Activated T-cell treated with anti-CD3 and anti-CD28 coated beads, Interleukin-2, amount 50 U/mL, for 72 hours (primary cell): ENCODE data around the gene ANP32A. TPM values are rescaled to one million over a fixed set of nuclear protein-coding genes. Genes with fewer than 3 reads are reported as not detected.
A peak's percentile ranks its signal among the peaks of the same experiment; 100 is the strongest.

Experiments used
- ATAC-seq, 2 donors: fragments of 150-1000 bp; cut with Tn5 transposase; replicated peaks in 1 of 2; 2 replicates each; pipeline ENCODE4 v1.10.0; 2021; ENCODE audit warnings: moderate library complexity in 2 of 2, mild to moderate bottlenecking in 1 of 2
- DNase-seq, 2 donors: peaks; one replicate each; pipeline ENCODE4 v3.0.0; 2021 to 2022; ENCODE audit warnings: mixed read lengths in 1 of 2
- H3K27ac Mint-ChIP-seq: one replicate; pipeline ENCODE4 v1.8.0; 2022; ENCODE audit warnings: mild to moderate bottlenecking, moderate library complexity, mixed read lengths
- H3K27me3 Mint-ChIP-seq: one replicate; pipeline ENCODE4 v1.8.0; 2022; ENCODE audit warnings: low read depth, mixed read lengths
- H3K36me3 Mint-ChIP-seq, 2 donors: one replicate each; pipeline ENCODE4 v1.8.0; 2022; ENCODE audit warnings: mixed read lengths in 2 of 2, mild to moderate bottlenecking in 1 of 2; ENCODE audit not compliant: insufficient read depth in 2 of 2
- H3K4me1 Mint-ChIP-seq: one replicate; pipeline ENCODE4 v1.8.0; 2022; ENCODE audit warnings: low read depth, mixed read lengths
- H3K4me3 Mint-ChIP-seq, 2 donors: one replicate each; pipeline ENCODE4 v1.8.0; 2022; ENCODE audit warnings: mild to moderate bottlenecking in 2 of 2, mixed read lengths in 2 of 2, moderate library complexity in 2 of 2
- H3K9me3 Mint-ChIP-seq, 2 donors: one replicate each; pipeline ENCODE4 v1.8.0; 2022; ENCODE audit warnings: mixed read lengths in 2 of 2
- total RNA-seq, 2 donors: library from RNA; stranded (reverse); gene quantifications; one replicate each; pipeline ENCODE4 v1.2.3, GENCODE V29; 2022

Gene ANP32A
- total RNA-seq, 2 donors from 2014 or later: 200 to 204 TPM

DNA sequence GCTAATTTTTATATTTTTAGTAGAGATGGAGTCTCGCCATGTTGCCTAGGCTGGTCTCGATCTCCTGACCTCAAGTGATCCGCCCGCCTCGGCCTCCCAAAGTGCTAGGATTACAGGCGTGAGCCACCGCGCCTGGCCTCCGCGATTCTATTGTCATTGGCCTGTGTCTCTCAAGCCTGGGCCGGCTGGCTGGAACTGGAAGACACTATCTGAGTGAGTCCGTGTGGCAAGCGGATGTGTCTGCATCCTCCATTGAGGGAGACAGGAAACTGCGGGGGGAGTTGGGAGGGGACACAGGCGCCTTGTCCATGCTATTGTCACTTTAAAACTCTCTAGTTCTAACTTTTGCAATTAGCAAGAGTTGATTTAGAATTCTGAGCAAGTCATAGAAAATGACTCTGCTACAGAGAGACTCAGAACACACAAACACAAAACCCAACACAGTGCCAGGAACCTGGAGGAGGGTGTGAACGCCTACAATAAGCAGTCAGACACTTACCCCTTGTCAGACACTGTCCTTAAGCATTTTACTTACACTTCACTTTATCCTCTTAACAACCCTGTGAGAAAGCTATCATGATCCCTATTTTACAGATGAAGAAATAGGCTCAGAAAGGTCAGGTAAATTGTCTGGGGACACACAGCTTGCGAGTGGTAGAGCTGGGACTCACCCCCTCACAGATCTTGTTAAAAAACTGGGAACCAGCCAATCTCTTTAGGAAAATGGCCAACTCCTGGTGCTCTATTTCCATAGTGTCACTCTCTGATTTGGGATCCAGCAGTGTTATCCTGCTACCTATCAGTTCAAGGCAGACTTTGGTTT lies 38.7 kb downstream of the ANP32A start:
- peaks cover 32% of the 10 kb centered on the region for H3K4me1 Mint-ChIP-seq

DNA sequence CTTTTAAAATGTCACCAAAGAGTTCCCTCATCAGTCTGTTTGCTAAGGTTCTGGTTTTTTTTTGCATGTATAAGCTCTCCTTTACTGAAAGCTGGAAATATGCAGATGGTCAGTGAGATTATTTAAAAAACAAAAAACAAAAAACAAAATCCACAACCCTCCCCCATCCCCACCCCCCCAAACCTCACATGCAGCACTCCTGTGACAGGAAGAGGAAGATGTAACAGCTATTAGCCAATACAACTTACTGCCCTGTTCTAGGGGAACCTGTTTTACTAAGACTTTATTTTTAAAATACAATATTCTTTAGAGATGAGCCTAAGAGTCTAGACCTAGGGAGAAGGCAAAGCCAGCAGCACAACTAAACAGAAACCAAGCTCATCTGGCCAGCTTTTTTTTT lies 39.5 kb downstream of the ANP32A start:
- Mint-ChIP-seq H3K4me3 (no peak overlapping the region), H3K27ac (no peak overlapping the region), H3K4me1 (peaks cover 32% of the 10 kb centered on the region), H3K36me3 (peaks cover 3 to 18% of the 10 kb centered on the region in 2 donors), H3K27me3 (no peaks in the 10 kb centered on the region), H3K9me3 (no peaks in the 10 kb centered on the region)
- DNase-seq (no peak), ATAC-seq (no peak)

More for the DNA sequence above, 38.7 kb downstream of the ANP32A start:
- Mint-ChIP-seq H3K27ac (peak overlapping the region; percentile 29), H3K9me3 (no peaks in the 10 kb centered on the region), H3K27me3 (no peaks in the 10 kb centered on the region), H3K36me3 (peaks cover 5 to 20% of the 10 kb centered on the region in 2 donors), H3K4me3 (peak overlapping the region; percentile 3 to 48)
- DNase-seq (peak; percentile 28 to 30), ATAC-seq (peak; percentile 84 to 91)

DNA sequence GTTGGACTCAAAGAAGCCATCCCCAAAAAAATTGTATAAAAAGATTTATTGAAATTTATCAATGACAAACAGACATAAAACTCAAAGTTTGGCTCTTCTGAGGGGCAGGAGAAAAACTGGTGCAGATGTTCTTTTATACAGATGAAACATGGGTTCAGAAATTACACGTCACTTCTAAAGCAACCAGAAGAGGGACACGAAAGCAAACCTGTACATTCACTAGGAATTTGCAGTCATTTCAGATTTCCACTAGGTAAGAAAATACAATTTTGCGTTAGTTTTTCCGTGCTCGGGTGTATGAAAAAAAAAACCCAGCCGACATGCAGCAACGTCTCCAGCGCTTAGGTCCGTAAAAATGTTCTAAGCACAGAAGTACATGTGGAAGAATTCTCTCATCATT lies 41.8 kb downstream of the ANP32A start:
- Mint-ChIP-seq H3K9me3 (peaks cover 0 to 4% of the 10 kb centered on the region in 2 donors), H3K27ac (no peak overlapping the region), H3K4me3 (no peak overlapping the region), H3K36me3 (peaks cover 3 to 18% of the 10 kb centered on the region in 2 donors), H3K27me3 (no peaks in the 10 kb centered on the region), H3K4me1 (peaks cover 28% of the 10 kb centered on the region)
- ATAC-seq: no peak
- no peak for DNase-seq

DNA sequence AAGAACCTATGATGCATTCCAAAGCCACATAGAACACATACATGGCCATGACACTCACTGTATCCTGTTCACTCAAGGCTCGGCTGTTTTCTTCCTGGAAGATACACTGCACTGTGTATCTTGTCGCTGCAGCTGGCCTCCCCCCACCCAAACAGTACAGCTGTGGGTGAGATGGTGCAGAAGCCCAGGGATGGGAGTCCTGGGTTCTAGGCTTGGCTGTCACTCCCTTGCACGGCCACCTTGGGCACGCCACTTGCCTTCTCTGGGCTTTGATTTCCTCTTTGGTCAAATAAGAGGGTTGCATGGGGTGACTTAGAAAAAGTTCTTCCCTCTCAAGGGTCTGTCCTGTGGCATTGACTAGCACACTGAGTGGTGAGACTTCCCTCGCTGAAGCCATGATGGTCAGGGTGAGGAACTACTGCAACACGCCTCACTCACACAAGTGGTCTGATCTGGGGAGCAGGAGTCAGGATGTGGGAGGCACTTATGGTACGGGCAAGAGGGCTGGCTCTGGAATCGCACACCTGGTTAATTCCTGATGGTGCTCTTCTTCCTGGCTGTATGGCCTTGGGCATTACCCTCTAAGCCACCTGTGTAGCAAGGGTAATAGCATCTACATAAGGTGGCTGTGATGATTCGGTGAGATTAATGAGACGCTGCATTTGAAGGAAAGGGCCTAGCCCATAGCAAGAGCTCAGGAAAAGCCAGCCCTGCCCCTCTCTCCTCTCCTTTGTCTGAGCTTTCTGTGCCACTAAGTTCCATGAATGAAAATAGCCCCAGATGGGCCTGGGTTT lies 44.0 kb downstream of the ANP32A start:
- Mint-ChIP-seq H3K27ac (no peak overlapping the region), H3K4me1 (peaks cover 6% of the 10 kb centered on the region), H3K4me3 (no peak overlapping the region), H3K36me3 (peaks cover 0 to 7% of the 10 kb centered on the region in 2 donors), H3K27me3 (no peaks in the 10 kb centered on the region), H3K9me3 (peaks cover 0 to 4% of the 10 kb centered on the region in 2 donors)
- no peak for ATAC-seq
- DNase-seq: no peak

DNA sequence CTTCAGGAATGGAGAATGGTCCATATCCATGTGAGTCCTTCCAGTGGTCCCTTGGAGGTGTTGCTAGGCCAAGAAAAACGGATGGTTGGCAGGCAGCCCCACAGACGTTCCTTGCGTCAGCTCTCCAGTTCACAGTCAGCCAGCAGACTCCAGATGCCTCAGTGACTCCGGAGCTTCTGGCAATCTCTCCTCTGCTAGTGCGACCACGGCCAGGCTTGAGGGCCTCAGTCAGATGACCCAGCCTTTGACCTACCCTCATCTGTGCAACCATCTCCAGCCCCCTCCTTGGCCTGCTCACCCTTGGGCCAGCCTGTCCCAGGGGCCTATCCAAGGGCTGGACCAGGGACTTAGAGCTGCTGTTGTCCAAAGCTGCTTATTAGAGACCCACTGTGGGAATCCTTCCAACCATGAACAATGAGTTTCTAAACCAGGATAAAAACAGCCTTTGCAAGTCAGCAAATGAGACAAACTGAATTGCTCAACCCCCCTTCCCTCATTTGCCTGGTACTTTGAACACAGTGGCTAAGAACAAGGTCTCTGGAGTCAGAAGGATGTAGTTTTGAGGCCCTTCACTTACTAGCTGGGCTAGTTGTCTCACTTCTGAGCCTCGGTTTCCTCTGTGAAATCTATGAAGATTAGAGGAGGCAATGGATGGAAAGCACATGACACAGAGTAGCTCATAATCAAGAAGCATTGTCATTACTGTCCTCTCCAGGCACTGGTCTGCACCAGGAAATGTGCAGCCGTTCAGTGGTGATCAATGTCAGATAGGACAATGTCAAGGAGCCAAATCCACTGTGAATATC lies 44.8 kb downstream of the ANP32A start:
- no peak for DNase-seq
- Mint-ChIP-seq H3K4me1 (peaks cover 4% of the 10 kb centered on the region), H3K4me3 (no peak overlapping the region), H3K9me3 (peaks cover 0 to 4% of the 10 kb centered on the region in 2 donors), H3K27ac (no peak overlapping the region), H3K27me3 (no peaks in the 10 kb centered on the region), H3K36me3 (peaks cover 0 to 7% of the 10 kb centered on the region in 2 donors)
- ATAC-seq: no peak

DNA sequence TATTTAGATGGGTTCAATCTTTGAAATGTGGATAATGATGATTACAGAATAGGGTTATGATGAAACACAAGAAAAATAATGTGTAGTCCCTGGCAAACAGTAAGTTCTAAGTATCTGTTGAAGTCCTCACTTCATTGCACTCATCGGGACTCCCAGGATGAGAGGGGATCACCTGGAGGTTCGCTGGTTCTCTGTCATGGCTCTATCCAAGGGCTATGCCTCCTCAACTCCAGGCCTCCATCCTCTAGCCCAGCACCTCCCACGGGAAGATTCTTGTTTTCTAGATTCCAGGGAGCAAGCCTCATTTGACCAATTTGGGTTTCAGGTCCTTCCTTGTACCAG lies 45.5 kb downstream of the ANP32A start:
- Mint-ChIP-seq H3K9me3 (peaks cover 0 to 4% of the 10 kb centered on the region in 2 donors), H3K4me3 (no peak overlapping the region), H3K4me1 (peaks cover 4% of the 10 kb centered on the region), H3K27me3 (no peaks in the 10 kb centered on the region), H3K27ac (no peak overlapping the region), H3K36me3 (peaks cover 0 to 7% of the 10 kb centered on the region in 2 donors)
- DNase-seq: no peak
- ATAC-seq: no peak

DNA sequence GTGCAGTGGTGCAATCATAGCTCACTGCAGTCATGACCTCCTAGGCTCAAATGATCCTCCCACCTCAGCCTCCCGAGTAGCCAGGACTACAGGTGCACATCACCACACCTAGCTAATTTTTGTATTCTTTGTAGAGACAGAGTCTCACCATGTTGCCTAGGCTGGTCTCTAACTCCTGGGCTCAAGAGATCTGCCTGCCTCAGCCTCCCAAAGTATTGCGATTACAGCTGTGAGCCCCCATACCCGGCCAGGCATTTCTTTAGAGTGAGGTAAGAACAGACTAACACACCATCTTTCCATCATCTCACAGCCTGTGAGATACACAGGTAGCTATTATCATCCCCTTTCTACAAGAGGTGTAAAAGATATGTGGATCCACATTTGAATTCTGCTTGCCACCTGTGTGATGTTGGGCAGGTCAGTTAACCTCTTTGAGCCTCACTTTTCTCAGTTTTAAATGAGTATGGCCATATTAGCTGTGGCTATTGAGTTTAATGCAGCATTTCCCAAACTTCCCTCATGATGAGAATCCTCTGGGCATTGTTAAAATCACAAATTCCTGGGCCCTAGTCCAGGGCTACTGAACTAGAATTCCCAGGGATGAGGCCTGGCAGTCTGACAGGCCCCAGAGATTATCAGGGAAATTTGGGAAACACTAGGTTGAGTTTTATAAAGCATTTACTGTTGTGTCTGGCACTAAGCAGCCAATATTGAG lies 46.0 kb downstream of the ANP32A start:
- DNase-seq (no peak), ATAC-seq (no peak)
- H3K27ac Mint-ChIP-seq: no peak overlapping the region
- H3K4me3 Mint-ChIP-seq: no peak overlapping the region
- H3K36me3 Mint-ChIP-seq: peaks cover 0 to 7% of the 10 kb centered on the region in 2 donors
- peaks cover 4% of the 10 kb centered on the region for H3K4me1 Mint-ChIP-seq
- no peaks in the 10 kb centered on the region for H3K27me3 Mint-ChIP-seq
- H3K9me3 Mint-ChIP-seq: peaks cover 0 to 4% of the 10 kb centered on the region in 2 donors

DNA sequence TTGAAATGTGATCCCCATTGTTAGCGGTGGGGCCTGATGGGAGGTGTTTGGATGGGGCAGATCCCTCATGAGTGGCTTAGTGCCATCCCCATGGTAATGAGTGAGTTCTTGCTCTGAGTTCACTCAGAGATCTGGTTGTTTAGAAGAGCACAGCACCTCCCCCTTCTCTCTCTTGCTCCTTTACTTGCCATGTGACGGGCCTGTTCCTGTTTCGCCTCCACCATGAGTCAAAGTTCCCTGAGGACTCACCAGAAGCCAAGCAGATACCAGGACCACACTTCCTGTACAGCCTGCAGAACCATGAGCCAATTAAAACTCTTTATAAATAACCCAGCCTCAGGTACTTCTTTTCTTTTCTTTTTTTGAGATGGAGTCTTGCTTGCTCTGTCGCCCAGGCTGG lies 46.6 kb downstream of the ANP32A start:
- Mint-ChIP-seq H3K4me3 (no peak overlapping the region), H3K4me1 (peaks cover 4% of the 10 kb centered on the region), H3K9me3 (peaks cover 0 to 4% of the 10 kb centered on the region in 2 donors), H3K36me3 (peaks cover 0 to 7% of the 10 kb centered on the region in 2 donors), H3K27ac (no peak overlapping the region), H3K27me3 (no peaks in the 10 kb centered on the region)
- ATAC-seq: no peak
- DNase-seq: no peak

DNA sequence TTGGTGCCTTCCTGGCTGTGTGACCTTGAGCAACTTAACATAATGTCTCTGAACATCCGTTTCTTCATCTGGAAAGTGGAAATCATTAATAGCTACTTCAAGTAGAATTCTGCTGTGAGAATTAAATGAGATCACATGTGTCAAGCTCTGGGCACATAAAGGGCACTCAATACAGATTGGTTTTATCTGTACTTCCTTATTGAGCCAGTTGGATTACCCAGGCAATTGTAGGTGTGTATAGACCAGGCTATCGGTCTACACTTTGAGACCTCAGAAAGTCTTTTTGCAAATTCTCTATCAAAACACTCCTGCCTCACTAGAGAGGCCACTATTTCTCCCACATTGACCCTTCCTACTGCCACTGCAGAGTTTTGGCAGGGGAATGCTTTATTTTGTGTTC lies 47.7 kb downstream of the ANP32A start:
- Mint-ChIP-seq H3K36me3 (peaks cover 0 to 3% of the 10 kb centered on the region in 2 donors), H3K4me3 (no peak overlapping the region), H3K9me3 (peaks cover 0 to 4% of the 10 kb centered on the region in 2 donors), H3K27me3 (no peaks in the 10 kb centered on the region), H3K4me1 (peaks cover 11% of the 10 kb centered on the region), H3K27ac (no peak overlapping the region)
- DNase-seq (no peak), ATAC-seq (no peak)

DNA sequence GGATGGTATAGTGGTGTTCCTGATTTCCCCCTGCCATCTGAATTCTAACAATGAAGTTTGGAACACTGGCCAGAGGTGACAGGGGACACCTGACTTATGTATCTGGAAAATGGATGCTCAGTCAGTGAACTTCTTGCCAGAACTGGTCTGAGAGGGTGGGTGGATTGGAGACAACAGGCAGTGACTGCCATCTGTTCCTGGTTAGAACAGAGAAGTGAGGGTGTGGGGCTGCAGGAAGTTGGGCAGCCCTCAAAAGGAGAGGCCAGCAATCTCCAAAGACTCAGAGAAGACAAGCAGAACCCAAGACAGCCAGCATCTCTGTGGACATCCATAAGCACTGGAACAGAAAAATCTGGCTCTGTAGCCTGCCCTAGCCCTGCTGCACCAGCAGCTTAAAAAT lies 50.5 kb downstream of the ANP32A start:
- no peak overlapping the region for H3K4me3 Mint-ChIP-seq
- peaks cover 0 to 3% of the 10 kb centered on the region in 2 donors for H3K36me3 Mint-ChIP-seq
- H3K9me3 Mint-ChIP-seq: peaks cover 0 to 4% of the 10 kb centered on the region in 2 donors

DNA sequence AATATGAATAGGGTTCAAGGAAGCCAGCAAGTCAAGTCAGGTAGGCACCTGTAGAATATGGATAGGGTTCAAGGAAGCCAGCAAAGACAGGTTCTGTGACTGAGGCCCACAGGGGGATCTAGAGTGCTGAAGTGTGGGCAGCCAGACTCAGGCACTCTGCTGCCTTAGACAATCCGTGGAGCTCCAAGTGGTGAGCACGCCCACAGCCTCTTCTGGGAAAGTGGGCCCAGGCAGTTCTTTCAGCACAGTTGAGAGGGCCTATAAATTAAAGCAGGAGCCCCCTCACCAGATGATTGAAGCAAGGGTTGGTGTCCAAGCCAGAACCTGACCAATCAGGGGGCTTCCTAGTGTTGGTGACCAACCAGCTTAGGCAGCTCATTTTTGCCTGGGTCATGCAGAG lies 51.0 kb downstream of the ANP32A start:
- Mint-ChIP-seq H3K4me1 (peaks cover 13% of the 10 kb centered on the region), H3K4me3 (no peak overlapping the region), H3K27me3 (peaks cover 5% of the 10 kb centered on the region), H3K9me3 (peaks cover 0 to 4% of the 10 kb centered on the region in 2 donors), H3K27ac (no peak overlapping the region), H3K36me3 (peaks cover 0 to 3% of the 10 kb centered on the region in 2 donors)
- no peak for DNase-seq
- ATAC-seq: no peak

More for the DNA sequence above, 50.5 kb downstream of the ANP32A start:
- Mint-ChIP-seq H3K4me1 (peaks cover 13% of the 10 kb centered on the region), H3K27me3 (peaks cover 2% of the 10 kb centered on the region), H3K27ac (no peak overlapping the region)
- no peak for ATAC-seq
- DNase-seq: no peak

DNA sequence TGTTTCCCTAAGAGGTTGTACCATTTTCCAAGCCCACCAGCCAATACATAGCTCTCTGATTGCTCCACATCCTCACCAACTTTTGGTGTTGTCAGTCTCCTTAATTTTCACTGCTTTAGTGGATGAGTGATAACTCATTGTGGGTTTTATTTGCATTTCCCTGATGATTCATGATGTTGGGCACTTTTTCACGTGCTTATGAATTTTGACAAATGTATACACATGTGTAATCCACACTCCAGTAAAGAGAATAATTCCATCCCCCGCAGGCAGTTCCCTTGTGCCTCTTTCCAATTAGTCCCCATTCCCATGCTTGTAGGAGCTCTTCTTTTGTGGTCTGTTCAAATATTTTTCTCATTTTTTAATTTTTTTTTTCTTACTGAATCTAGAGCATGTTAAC lies 52.4 kb downstream of the ANP32A start:
- peak in 1 of 2 donors; percentile 51 for ATAC-seq
- Mint-ChIP-seq H3K9me3 (no peaks in the 10 kb centered on the region), H3K27ac (no peak overlapping the region)

More for the DNA sequence above, 52.4 kb downstream of the ANP32A start:
- H3K36me3 Mint-ChIP-seq: no peaks in the 10 kb centered on the region
- H3K4me1 Mint-ChIP-seq: peaks cover 9% of the 10 kb centered on the region
- no peak for DNase-seq
- H3K4me3 Mint-ChIP-seq: no peak overlapping the region
- H3K27me3 Mint-ChIP-seq: peaks cover 7% of the 10 kb centered on the region
